Measurements from ENCODE around the gene TMEM145. TPM values are rescaled to one million over a fixed set of nuclear protein-coding genes. Genes with fewer than 3 reads are reported as not detected.

TMEM145 gene
- total RNA-seq, 1 donor from 2014 or later, result 0.82 TPM

- no peak for DNase-seq
- Mint-ChIP-seq H3K27me3 (no peaks in the 10 kb centered on the region), H3K36me3 (ENCODE audit: low read depth) (peaks cover 4% of the 10 kb centered on the region), H3K4me1 (no peaks in the 10 kb centered on the region), H3K4me3 (no peak overlapping the region), H3K9me3 (peaks cover 5% of the 10 kb centered on the region), H3K27ac (no peak overlapping the region)
- intact Hi-C loops (cut with micrococcal nuclease), result no loop called here
Observed at GRCh38 chr19:42368360-42368759, 55.3 kb downstream of the TMEM145 start.

- Mint-ChIP-seq H3K9me3 (peaks cover 2% of the 10 kb centered on the region), H3K27me3 (no peaks in the 10 kb centered on the region), H3K27ac (no peak overlapping the region), H3K4me3 (no peak overlapping the region), H3K4me1 (no peaks in the 10 kb centered on the region), H3K36me3 (ENCODE audit: low read depth) (peaks cover 1% of the 10 kb centered on the region)
- intact Hi-C loops (cut with micrococcal nuclease), result no loop called here
- no peak for DNase-seq
Observed at GRCh38 chr19:42368765-42369164, 55.7 kb downstream of the TMEM145 start.

- DNase-seq, result no peak
- no peak overlapping the region for H3K4me3 Mint-ChIP-seq
- no peaks in the 10 kb centered on the region for H3K9me3 Mint-ChIP-seq
- H3K4me1 Mint-ChIP-seq, result no peaks in the 10 kb centered on the region
- no peaks in the 10 kb centered on the region for H3K36me3 Mint-ChIP-seq (ENCODE audit: low read depth)
- H3K27me3 Mint-ChIP-seq, result no peaks in the 10 kb centered on the region
- H3K27ac Mint-ChIP-seq, result no peak overlapping the region
- intact Hi-C loops (cut with micrococcal nuclease), result no loop called here
Observed at GRCh38 chr19:42369433-42370067, 56.4 kb downstream of the TMEM145 start.

- Mint-ChIP-seq H3K4me3 (no peak overlapping the region), H3K27me3 (no peaks in the 10 kb centered on the region), H3K27ac (no peak overlapping the region), H3K36me3 (ENCODE audit: low read depth) (no peaks in the 10 kb centered on the region), H3K4me1 (no peaks in the 10 kb centered on the region), H3K9me3 (no peaks in the 10 kb centered on the region)
- intact Hi-C loops (cut with micrococcal nuclease), result no loop called here
- no peak for DNase-seq
Observed at GRCh38 chr19:42370068-42370520, 57.0 kb downstream of the TMEM145 start.

- Mint-ChIP-seq H3K27ac (no peak overlapping the region), H3K36me3 (ENCODE audit: low read depth) (no peaks in the 10 kb centered on the region), H3K27me3 (no peaks in the 10 kb centered on the region), H3K4me3 (no peak overlapping the region), H3K9me3 (no peaks in the 10 kb centered on the region), H3K4me1 (no peaks in the 10 kb centered on the region)
- DNase-seq, result no peak
- intact Hi-C loops (cut with micrococcal nuclease), result no loop called here
Observed at GRCh38 chr19:42370626-42371175, 57.6 kb downstream of the TMEM145 start.

Other genes with a start within 250 kb of the TMEM145 start
- 3.9 and 4.9 TPM in 2 replicates for gene GRIK5, start 243.1 kb upstream of the TMEM145 start, total RNA-seq
- 16.7 and 18.5 TPM in 2 replicates for gene ZNF574, start 237.1 kb upstream of the TMEM145 start, total RNA-seq
- gene POU2F2, start 180.9 kb upstream of the TMEM145 start, total RNA-seq, result 71.5 and 72.0 TPM in 2 replicates
- 28.7 and 34.8 TPM in 2 replicates for gene DEDD2, start 95.6 kb upstream of the TMEM145 start, total RNA-seq
- gene ZNF526, start 93.0 kb upstream of the TMEM145 start, total RNA-seq, result 19.0 and 20.1 TPM in 2 replicates
- gene GSK3A, start 70.7 kb upstream of the TMEM145 start, total RNA-seq, result 50.7 and 52.6 TPM in 2 replicates
- gene ERF, start 58.2 kb upstream of the TMEM145 start, total RNA-seq, result 71.6 and 82.3 TPM in 2 replicates
- gene CIC, start 44.1 kb upstream of the TMEM145 start, total RNA-seq, result 61.2 and 65.6 TPM in 2 replicates
- gene PRR19, start 11.2 kb upstream of the TMEM145 start, total RNA-seq, result 1.3 and 1.6 TPM in 2 replicates
- 49.1 and 50.4 TPM in 2 replicates for gene PAFAH1B3, start 10.7 kb upstream of the TMEM145 start, total RNA-seq
- 8.4 and 9.1 TPM in 2 replicates for gene MEGF8, start 12.3 kb downstream of the TMEM145 start, total RNA-seq
- gene CNFN, start 77.0 kb downstream of the TMEM145 start, total RNA-seq, result not detected in 2 replicates
- gene LIPE, start 114.1 kb downstream of the TMEM145 start, total RNA-seq, result 35.0 and 39.1 TPM in 2 replicates
- gene CXCL17, start 129.6 kb downstream of the TMEM145 start, total RNA-seq, result not detected in 2 replicates
- 8.6 and 9.0 TPM in 2 replicates for gene CEACAM1, start 215.2 kb downstream of the TMEM145 start, total RNA-seq